HT1080 (cell line): ENCODE measurements around the gene CHST15. TPM values are rescaled to one million over a fixed set of nuclear protein-coding genes. Genes with fewer than 3 reads are reported as not detected.

ENCODE experiments used
- DNase-seq: peaks from one replicate; pipeline ENCODE4 v3.0.0-alpha.2; 2015; ENCODE audit warnings: low read depth
- total RNA-seq: library from RNA; depleted of rRNA; stranded (reverse); fragments of >200 nt; shearing (Covaris generic); gene quantifications from 2 replicates; pipeline ENCODE4 v1.2.3, GENCODE V29; 2014

CHST15 gene
- total RNA-seq, 1 experiment from 2014 or later = 19.2 TPM

GRCh38 chr10:124066781-124067714 lies 26.4 kb downstream of the CHST15 start:
- no peak for DNase-seq

DNA sequence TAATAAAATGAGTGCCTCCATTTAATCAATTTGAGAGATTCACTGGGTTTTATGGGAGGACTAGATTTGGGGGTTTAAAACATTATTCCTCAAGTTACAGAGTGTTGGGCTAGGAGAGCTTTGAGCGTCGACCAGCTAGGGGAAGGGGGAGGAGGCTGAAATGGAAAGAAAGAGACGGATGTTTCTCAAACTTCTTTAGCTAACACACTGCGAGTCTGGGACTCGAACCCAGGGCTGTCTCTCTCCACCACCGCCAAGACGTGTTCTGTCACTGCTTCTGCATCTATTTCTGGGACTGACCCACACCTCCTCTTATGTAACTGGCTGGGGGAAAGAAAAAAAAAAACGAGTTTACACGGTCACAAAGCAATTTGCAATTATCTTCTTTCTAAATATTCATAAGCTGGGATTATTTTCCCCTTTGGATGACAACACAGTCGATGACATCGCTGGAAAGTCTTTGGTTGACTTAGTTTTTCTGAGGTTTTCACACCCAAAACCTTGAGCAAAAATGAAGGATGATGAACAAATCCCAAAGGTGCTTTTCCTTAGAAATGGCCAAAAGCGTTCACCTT lies 27.2 kb downstream of the CHST15 start:
- no peak for DNase-seq

DNA sequence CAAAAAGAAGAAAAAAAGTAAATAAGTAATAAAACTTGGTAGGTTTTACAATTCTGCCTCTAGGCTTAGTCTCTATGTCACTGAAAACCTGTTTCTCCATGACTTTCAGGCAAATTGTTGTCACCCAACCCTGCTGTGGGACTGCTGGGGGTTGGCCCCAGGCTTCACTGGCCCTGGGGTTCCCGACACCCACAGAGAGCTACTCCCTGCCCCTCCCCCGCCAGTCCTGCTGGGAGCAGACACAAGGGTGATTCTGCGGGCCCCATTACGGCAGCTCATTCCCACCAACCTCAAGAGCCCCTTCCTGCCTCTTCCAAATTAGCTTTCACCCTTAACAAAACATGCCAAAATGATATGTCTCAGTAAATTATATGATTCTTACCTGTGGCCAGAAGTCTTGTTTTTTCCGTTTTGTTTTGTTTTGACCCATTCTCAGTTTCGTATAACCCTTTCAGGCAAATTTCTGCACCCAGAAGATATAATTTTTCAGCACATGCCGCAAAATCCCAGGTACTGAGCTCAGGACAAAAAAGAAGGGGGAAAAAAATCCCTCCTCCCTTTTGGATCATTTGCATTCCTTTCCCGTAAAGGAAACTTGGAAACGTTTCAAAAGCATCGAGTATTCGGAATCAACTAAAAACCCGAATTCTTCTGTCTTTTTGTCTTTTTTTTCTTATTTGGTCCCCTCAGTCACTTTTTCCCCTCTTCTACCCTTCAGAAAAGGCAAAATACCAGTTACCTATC lies 27.8 kb downstream of the CHST15 start:
- no peak for DNase-seq

- no peak for DNase-seq
Measured at GRCh38 chr10:124064676-124065075, 28.7 kb downstream of the CHST15 start.

DNA sequence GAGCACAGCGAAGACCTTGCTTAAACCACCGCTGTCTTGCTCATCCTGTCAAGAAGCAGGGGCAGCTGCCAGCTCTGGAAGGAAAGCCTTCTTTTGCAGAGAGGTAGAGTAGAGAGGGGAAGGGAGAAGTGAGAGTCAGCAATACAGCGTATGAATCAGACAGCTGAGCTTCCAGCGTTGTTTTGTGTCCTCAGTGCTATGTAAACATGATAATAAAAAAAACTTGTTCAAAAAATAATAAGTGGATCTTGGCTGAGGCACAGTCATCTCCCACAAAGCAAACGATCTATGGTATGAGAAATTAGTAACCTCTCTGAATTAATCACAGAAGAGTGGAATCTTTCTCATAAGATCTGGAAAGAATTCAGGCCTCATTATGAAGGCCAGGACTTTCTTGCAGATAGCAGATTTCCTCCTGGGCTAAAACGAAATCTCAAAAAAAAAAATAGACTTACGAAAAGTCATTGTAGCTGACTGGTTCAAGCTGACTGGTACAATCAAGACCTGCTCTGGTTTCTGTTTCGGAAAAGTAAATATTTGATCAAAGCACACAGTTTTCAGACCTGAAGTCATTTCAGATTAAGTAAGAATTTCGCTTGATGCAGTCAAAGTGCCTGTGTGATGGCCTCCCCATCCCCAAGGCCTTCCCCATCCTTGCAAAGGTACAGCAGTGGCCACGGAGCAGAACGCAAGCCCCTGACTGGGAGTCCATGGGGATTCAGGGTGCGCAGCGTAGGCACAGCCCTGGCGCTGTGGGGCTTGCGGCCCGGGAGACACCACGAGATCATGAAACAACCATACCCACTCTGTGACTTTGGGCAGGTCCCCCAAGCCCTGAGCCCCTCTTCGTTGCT lies 29.4 kb downstream of the CHST15 start:
- DNase-seq = peak; percentile 84

- no peak for DNase-seq
Measured at GRCh38 chr10:124062390-124062789, 31.0 kb downstream of the CHST15 start.

DNA sequence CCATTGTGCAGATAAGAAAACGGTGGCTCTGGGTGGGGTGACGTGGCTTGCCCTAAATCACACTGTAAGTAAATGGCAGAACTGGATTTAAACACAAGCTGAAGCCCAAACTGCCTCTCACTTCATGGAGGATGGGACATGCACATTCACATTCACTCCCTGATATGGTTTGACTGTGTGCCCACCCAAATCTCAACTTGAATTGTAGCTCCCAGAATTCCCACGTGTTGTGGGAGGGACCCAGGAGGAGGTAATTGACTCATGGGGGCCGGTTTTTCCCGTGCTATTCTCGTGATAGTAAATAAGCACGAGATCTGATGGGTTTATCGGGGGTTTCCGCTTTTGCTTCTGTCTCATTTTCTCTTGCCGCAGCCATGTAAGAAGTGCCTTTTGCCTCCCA lies 32.4 kb downstream of the CHST15 start:
- DNase-seq = no peak

- no peak for DNase-seq
Measured at GRCh38 chr10:124060148-124060720, 33.2 kb downstream of the CHST15 start.

DNA sequence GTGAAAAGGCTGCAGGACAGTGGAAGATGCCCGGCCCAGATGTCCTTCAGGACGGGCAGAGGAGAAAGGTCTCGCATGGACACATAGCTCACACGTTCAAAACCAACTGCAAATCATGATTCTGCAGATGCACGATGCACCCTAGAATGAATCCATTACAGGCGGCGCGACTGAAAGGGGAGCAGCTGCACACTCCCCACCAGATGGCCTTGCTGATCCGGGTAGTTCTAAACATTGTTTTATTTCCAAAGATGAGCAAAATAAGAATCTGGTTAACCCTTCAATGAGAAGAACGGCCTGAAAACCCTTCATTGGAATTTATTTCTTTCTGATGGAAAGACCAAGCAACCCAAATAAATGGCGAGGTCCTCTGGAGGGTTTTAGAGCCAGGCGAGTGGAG lies 33.8 kb downstream of the CHST15 start:
- no peak for DNase-seq

GRCh38 chr10:124058346-124059003 lies 34.9 kb downstream of the CHST15 start:
- no peak for DNase-seq

DNA sequence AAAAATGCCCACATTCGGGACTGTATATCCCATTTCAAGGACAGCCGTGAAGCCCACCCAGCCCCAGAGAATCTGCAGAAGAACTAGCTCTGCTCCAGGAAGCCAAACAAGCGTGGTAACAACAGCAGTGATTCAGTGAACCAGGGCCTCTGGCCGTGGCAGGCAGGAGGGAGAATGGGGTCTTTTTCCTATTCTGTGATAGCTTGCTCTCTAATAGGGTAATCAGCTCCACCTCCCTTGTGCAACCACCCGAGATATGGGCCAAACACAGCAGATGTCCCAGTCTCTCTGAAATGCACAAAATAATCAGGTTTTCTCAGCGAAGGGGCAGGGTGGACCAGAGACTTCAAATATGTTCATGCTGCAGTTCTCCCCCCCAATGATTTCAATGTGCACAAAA lies 35.8 kb downstream of the CHST15 start:
- no peak for DNase-seq

DNA sequence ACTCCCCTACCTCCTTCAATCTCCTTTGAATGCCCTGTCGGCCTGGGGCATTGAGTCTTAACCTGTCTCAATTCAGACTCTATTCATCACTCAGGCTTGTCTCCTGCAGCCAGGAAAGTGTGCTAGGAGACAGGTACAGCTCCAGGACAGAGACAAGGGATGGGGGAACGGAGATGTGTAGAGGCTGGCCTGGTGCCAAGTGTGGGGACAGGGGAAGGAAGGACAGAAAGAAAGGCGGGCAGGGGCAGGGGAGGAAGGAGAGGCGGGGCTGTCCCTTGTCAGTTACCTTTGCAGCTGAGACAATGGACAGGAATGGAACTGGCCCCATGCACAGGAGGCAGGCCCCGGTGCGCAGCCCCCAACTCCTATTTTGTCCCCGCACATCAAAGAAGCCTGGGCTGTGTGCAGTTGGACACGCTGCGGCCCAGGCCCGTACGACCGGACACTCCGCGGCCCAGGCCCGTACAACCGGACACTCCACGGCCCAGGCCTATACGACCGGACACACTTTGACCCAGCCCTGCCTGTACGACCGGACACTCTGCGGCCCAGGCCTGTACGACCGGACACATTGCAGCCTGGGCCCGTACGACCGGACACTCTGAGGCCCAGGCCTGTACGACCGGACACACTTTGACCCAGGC lies 36.9 kb downstream of the CHST15 start:
- no peak for DNase-seq

DNA sequence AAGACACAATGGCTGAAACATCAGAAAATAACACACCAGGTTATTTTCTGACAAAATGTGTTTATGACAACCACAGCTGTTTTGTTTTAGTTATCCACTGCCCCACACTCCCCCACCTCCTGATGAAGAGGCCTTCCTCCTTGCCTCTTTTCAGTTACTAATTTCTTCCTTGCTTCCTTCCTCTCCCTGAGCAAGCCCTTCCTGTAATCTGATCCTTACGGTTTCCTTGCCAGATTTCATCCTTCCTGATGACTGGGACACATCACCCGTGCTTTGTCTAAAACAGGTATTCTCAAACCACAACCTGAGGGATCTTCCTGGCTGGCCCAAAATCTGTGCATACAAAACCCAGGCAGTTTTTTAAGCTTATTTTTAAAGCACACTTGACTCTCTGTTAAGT lies 39.4 kb downstream of the CHST15 start:
- DNase-seq = peak; percentile 75

GRCh38 chr10:124052561-124052960 lies 40.8 kb downstream of the CHST15 start:
- no peak for DNase-seq

GRCh38 chr10:124050021-124051015 lies 43.1 kb downstream of the CHST15 start:
- no peak for DNase-seq

DNA sequence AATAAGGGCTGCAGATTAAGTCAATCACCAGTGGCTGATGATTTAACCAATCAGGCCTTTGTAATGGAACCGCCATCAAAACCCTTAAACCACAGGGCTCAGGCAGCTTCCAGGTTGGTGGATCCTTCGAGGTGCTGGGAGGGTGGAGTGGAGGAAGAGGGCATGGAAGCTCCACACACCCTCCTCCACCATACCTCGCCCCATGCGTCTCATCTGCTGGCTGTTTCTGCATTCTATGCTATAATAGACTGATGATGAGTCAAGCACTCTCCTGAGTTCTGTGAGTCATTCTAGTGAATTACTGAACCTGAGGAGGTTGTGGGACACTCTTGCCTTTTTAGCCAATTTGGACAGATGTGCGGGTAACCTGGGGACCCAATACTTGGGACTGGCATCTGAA lies 43.9 kb downstream of the CHST15 start:
- peak; percentile 78 for DNase-seq

DNA sequence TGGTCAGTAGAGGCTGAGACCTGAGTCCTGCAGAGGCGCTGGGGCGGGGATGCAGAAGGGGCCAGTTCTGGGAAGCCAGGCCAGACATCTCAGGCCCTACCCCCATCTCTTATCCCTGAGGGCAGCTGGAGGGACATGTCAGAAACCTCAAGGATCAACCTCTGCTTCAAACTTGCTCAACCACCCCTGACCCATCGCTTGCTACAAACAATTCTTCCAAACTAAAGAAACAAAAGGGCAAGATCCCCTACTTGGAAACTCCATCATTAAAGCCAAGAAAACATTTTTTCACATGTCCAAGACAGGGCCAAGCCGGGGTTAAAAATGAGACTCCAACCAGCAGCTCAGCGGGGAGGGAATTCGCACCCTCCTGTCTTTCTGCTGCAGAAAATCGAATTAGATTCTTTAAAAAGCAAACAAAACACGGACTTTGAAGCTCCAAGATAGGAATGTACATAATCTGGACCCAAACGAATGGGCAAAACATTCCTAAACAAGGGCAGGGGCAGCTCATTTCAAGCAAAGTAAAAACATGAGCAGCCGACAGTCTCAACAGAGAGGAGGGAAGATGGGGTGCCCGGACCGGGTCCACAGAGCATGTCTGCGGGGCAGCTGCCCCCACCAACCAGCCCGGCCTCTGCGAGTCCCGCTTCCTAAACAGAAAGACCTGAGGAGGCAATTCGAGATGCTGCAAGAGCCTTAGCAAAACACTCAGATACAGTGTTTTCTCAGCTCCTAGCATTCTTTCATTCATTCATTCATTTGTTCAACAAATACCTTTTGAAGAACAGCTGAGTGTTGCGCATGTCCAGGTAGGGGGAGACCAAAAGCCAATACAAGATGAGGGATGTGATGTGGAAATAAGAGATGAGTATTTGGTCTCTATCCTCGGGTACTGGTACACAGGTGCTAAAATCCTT lies 44.8 kb downstream of the CHST15 start:
- DNase-seq = no peak
